Suprapubic skin (tissue), 4 donors: ENCODE measurements around the gene GRB14. TPM values are rescaled to one million over a fixed set of nuclear protein-coding genes. Genes with fewer than 3 reads are reported as not detected.

Experiments
- DNase-seq, 2 donors: peaks; one replicate each; pipeline ENCODE4 v3.0.0-alpha.2; 2019; ENCODE audit warnings: low spot score in 2 of 2
- H3K27ac ChIP-seq: fragments of 200-600 bp; sonication (generic); one replicate; pipeline ENCODE4 v1.5.1; 2019
- H3K27me3 ChIP-seq: fragments of 200-600 bp; sonication (generic); one replicate; pipeline ENCODE4 v1.5.1; 2019
- H3K36me3 ChIP-seq: fragments of 200-600 bp; sonication (generic); one replicate; pipeline ENCODE4 v1.5.1; 2019
- H3K4me1 ChIP-seq: fragments of 200-600 bp; sonication (generic); one replicate; pipeline ENCODE4 v1.5.1; 2019
- H3K4me3 ChIP-seq: fragments of 200-600 bp; sonication (generic); one replicate; pipeline ENCODE4 v1.5.1; 2019; ENCODE audit warnings: mild to moderate bottlenecking
- H3K9me3 ChIP-seq: fragments of 200-600 bp; sonication (generic); one replicate; pipeline ENCODE4 v1.5.1; 2019
- EP300 ChIP-seq: sonication (generic); formaldehyde crosslinking; IDR thresholded peaks from one replicate; pipeline ENCODE4 v1.6.1; 2017; ENCODE audit warnings: antibody characterized with exemption
- POLR2A ChIP-seq, 2 donors: fragments of 450-650 bp; IDR thresholded peaks; one replicate each; pipeline ENCODE4 v1.6.1; 2017; ENCODE audit warnings: antibody characterized with exemption in 2 of 2, mild to moderate bottlenecking in 2 of 2, moderate library complexity in 2 of 2
- POLR2AphosphoS5 ChIP-seq, 3 donors: sonication (generic); formaldehyde crosslinking; IDR thresholded peaks; one replicate each; pipeline ENCODE4 v1.6.1; 2017; ENCODE audit warnings: antibody characterized with exemption in 3 of 3
- WGBS: methylation state at CpG from one replicate; pipeline ENCODE4 v1.1.5; 2018; 5-methylcytosine and 5-hydroxymethylcytosine counted together
- total RNA-seq, 4 donors: library from RNA; depleted of rRNA; stranded (reverse); fragments of >200 nt; gene quantifications; one replicate each; pipeline ENCODE4 v1.1.0, GENCODE V29; 2016
- TF ChIP-seq, protein P1 (sequence below), 2 donors: fragments of 200-600 bp in 1 of 2; fragments of 450-650 bp in 1 of 2; sonication (generic) in 1 of 2; IDR thresholded peaks; one replicate each; pipeline ENCODE4 v1.5.1; 2016 to 2019; ENCODE audit warnings: antibody characterized with exemption in 2 of 2, mild to moderate bottlenecking in 1 of 2, moderate library complexity in 1 of 2

The GRB14 gene
- total RNA-seq, 4 donors from 2014 or later, result 2.2 to 8.4 (median 5.1) TPM

DNA sequence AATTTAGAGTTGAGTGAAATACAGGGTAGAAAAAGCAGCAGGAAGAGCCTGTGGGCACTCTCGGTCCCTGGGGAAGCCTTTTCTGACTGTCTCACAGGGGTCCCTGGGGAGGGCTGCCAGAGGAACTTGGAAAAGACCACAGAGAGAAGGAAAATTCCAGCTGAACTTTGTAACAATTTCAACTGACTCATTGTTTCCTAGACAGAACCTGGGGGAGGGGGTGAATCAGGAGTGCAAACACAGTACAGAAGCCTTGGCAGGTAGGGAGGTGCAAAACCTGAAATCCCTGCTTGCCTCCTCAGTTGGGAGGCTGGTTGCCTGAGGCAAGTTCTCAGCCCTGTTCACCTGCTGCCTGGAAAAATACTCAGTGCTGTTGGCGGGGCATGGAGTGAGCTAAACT is 106.8 kb downstream of the GRB14 start:
- peak in 1 of 2 donors; percentile 67 for DNase-seq
- H3K27ac ChIP-seq, result peak overlapping the region; percentile 75
- WGBS, result 43% methylated on average over 2 of the region's 2 CpGs

DNA sequence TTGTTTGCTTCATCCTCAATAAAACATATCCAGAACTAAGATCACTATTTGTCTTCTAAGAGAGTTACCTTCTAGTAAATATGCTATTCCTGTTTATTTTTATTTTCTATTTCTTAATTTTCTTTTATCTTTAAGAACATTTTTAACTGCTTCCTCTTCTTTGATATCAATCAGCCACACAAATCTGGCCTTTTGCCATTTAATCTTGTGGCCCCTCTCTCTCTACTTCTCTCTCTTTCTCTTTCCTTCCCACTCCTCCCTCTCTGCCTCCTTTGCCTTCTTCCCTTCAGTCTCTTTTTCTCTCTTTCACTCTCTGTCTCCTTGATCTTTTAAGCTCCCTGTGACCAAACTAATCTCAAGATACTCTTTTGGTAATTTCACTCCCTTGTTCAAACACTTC is 108.4 kb downstream of the GRB14 start:
- H3K27me3 ChIP-seq, result no peaks in the 10 kb centered on the region
- no peak overlapping the region for H3K4me3 ChIP-seq
- H3K27ac ChIP-seq, result no peak overlapping the region
- no peaks in the 10 kb centered on the region for H3K9me3 ChIP-seq
- TF ChIP-seq, protein P1, sequence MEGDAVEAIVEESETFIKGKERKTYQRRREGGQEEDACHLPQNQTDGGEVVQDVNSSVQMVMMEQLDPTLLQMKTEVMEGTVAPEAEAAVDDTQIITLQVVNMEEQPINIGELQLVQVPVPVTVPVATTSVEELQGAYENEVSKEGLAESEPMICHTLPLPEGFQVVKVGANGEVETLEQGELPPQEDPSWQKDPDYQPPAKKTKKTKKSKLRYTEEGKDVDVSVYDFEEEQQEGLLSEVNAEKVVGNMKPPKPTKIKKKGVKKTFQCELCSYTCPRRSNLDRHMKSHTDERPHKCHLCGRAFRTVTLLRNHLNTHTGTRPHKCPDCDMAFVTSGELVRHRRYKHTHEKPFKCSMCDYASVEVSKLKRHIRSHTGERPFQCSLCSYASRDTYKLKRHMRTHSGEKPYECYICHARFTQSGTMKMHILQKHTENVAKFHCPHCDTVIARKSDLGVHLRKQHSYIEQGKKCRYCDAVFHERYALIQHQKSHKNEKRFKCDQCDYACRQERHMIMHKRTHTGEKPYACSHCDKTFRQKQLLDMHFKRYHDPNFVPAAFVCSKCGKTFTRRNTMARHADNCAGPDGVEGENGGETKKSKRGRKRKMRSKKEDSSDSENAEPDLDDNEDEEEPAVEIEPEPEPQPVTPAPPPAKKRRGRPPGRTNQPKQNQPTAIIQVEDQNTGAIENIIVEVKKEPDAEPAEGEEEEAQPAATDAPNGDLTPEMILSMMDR (IDR thresholded peaks at IDR 0.05), result no peak
- TF ChIP-seq POLR2A (IDR thresholded peaks at IDR 0.05), result no peak
- TF ChIP-seq EP300, result no peak
- no peak for TF ChIP-seq POLR2AphosphoS5 (IDR thresholded peaks at IDR 0.05)
- peaks cover 29% of the 10 kb centered on the region for H3K4me1 ChIP-seq
- DNase-seq, result no peak
- H3K36me3 ChIP-seq, result no peaks in the 10 kb centered on the region

More for the DNA sequence above, 106.8 kb downstream of the GRB14 start:
- Histone ChIP-seq H3K4me1 (peaks cover 29% of the 10 kb centered on the region), H3K36me3 (no peaks in the 10 kb centered on the region), H3K4me3 (peak overlapping the region; percentile 5), H3K27me3 (no peaks in the 10 kb centered on the region), H3K9me3 (no peaks in the 10 kb centered on the region)
- peak in 1 of 3 donors; percentile 19 for TF ChIP-seq POLR2AphosphoS5 (IDR thresholded peaks at IDR 0.05)
- no peak for TF ChIP-seq POLR2A (IDR thresholded peaks at IDR 0.05)

DNA sequence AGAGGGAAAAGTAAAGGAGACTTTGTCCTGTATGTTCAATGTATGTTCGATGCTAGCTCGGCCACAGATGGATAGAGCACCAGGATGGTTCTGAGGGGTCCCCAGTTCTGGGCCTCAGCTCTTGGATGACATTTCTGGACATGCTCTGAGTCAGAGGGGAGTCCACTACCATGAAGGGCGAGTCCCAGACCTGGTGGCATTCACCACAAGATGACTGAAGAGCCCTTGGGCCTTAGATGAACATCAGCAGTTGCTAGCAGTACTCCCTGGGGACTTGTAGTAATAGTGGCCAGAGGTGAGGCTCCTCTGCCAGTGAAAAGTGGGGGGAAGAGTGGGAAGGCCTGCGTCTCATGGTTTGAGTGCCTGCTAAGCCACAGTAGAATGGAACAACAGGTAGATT is 109.5 kb downstream of the GRB14 start:
- H3K4me3 ChIP-seq, result no peak overlapping the region
- H3K9me3 ChIP-seq, result no peaks in the 10 kb centered on the region
- no peak overlapping the region for H3K27ac ChIP-seq
- H3K27me3 ChIP-seq, result no peaks in the 10 kb centered on the region
- no peak for DNase-seq
- WGBS, result 73% methylated on average over 4 of the region's 4 CpGs
- H3K4me1 ChIP-seq, result peaks cover 29% of the 10 kb centered on the region
- TF ChIP-seq POLR2AphosphoS5 (IDR thresholded peaks at IDR 0.05), result no peak
- TF ChIP-seq, protein P1 (IDR thresholded peaks at IDR 0.05), result no peak
- no peak for TF ChIP-seq POLR2A (IDR thresholded peaks at IDR 0.05)
- no peak for TF ChIP-seq EP300
- H3K36me3 ChIP-seq, result no peaks in the 10 kb centered on the region

DNA sequence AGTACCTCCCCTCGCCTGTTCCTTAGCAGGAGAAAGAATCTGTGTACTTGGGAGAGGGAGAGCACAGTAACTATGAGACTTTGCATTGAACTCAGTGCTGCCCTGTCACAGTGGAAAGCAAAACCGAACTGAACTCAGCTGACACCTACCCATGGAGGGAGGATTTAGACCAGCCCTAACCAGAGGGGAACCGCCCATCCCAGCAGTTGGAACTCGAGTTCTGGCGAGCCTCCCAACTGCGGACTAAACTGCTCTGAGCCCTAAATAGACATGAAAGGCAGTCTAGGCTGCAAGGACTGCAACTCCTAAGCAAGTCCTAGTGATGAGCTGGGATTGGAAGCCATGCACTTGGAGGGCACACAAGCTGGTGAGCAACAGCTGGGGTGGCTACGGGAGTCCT is 110.4 kb downstream of the GRB14 start:
- Histone ChIP-seq H3K27me3 (no peaks in the 10 kb centered on the region), H3K27ac (peak overlapping the region; percentile 15), H3K9me3 (no peaks in the 10 kb centered on the region), H3K4me3 (no peak overlapping the region), H3K4me1 (peaks cover 29% of the 10 kb centered on the region), H3K36me3 (no peaks in the 10 kb centered on the region)
- 50% methylated on average over 7 of the region's 7 CpGs for WGBS
- DNase-seq, result no peak
- TF ChIP-seq EP300 (no peak), POLR2A (IDR thresholded peaks at IDR 0.05) (no peak), POLR2AphosphoS5 (IDR thresholded peaks at IDR 0.05) (no peak)
- TF ChIP-seq, protein P1 (IDR thresholded peaks at IDR 0.05), result no peak

DNA sequence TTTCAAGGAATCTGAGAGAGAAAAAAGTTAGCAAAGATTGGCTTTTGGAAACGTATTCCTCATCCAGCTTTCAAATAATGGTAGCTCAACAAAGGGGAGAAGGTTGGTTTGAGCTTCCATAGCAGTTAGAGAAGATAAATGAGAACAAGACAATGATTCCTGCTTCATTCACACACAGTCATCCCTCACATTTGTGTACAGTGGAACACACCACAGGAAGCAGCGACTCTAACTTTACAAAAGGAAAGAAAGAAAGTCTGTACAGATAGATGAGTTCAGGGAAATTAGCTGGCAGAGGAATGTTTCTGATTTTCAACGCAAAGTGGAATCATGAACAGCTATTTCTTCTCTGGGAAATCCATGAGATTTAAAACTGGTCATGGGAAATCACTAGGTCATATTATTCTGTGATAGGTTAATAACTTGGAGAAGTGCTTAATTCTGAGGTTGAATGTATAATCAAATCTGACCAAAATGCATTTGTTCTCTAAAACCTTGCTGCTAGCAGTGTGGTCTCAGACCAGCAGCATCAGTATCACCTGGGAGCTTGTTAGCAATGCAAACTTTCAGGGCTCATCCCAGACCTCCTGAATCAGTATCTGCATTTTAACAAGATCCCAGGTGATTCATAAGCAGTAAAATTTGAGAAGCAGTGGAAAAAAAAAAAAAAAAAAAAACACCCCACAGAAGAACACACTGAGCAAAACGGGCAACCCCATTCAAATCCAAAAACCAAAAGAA is 112.0 kb downstream of the GRB14 start:
- Histone ChIP-seq H3K27me3 (no peaks in the 10 kb centered on the region), H3K27ac (no peak overlapping the region), H3K4me1 (peaks cover 23% of the 10 kb centered on the region), H3K4me3 (no peak overlapping the region), H3K36me3 (no peaks in the 10 kb centered on the region), H3K9me3 (no peaks in the 10 kb centered on the region)
- no peak for TF ChIP-seq POLR2AphosphoS5 (IDR thresholded peaks at IDR 0.05)
- TF ChIP-seq, protein P1 (IDR thresholded peaks at IDR 0.05), result no peak
- no peak for TF ChIP-seq POLR2A (IDR thresholded peaks at IDR 0.05)
- no peak for TF ChIP-seq EP300
- DNase-seq, result no peak
- WGBS, result 72% methylated on average over 4 of the region's 4 CpGs
